MM.1S (cell line): ENCODE measurements around the gene LPCAT3.

ENCODE experiments used
- CTCF ChIP-seq: fragments of 300-600 bp; sonication (generic); IDR thresholded peaks from 2 replicates; pipeline ENCODE4 v1.5.1; 2016; ENCODE audit warnings: antibody characterized with exemption, low read length, mixed read lengths
- EZH2 ChIP-seq: fragments of 300-600 bp; sonication (generic); optimal IDR thresholded peaks from 2 replicates; pipeline ENCODE3; 2017; ENCODE audit warnings: low read depth, mild to moderate bottlenecking, antibody characterized with exemption, low read length, mixed read lengths

- TF ChIP-seq CTCF (no peak), EZH2 (no peak)
Observed at GRCh38 chr12:6952863-6953441, 65.3 kb downstream of the LPCAT3 start.
